Right renal cortex interstitium (tissue), 3 donors: ENCODE results near the gene OPTC. TPM values are rescaled to one million over a fixed set of nuclear protein-coding genes. Genes with fewer than 3 reads are reported as not detected.
"Not testable (repeated sequence)": the region's sequence is repeated elsewhere in the genome, so short reads cannot be mapped to it uniquely, and the experiment has no call there.

ENCODE experiments used
- DNase-seq, 3 donors: peaks; one replicate each; pipeline ENCODE4 v3.0.0-alpha.2; 2013; ENCODE audit warnings: low read depth in 3 of 3, low spot score in 2 of 3
- polyA plus RNA-seq, 3 donors: library from polyadenylated mRNA; unstranded; fragments of 120-200 nt; gene quantifications; one replicate each; pipeline ENCODE4 v1.2.1, GENCODE V29; 2013; ENCODE audit not compliant: insufficient read length in 3 of 3

OPTC gene
- not detected for polyA plus RNA-seq

GRCh38 chr1:203493901-203494300 lies at the start of gene OPTC:
Gene OPTC, plus strand, starts transcription at chr1:203494153. Its CDS starts 1,853 bp downstream, at chr1:203496006.
- no peak for DNase-seq

- DNase-seq, result no peak
Measured at GRCh38 chr1:203444171-203444576, 49.8 kb upstream of the OPTC start.

GRCh38 chr1:203447151-203447550 lies 46.8 kb upstream of the OPTC start:
- DNase-seq, result no peak

GRCh38 chr1:203447598-203447997 lies 46.4 kb upstream of the OPTC start:
- DNase-seq, result not testable (repeated sequence)

GRCh38 chr1:203448521-203449061 lies 45.4 kb upstream of the OPTC start:
- DNase-seq, result no peak

- no peak for DNase-seq
Measured at GRCh38 chr1:203450001-203450400, 44.0 kb upstream of the OPTC start.

- DNase-seq, result no peak
Measured at GRCh38 chr1:203450479-203451149, 43.3 kb upstream of the OPTC start.

- DNase-seq, result no peak
Measured at GRCh38 chr1:203451836-203452784, 41.8 kb upstream of the OPTC start.

- no peak for DNase-seq
Measured at GRCh38 chr1:203453016-203453415, 40.9 kb upstream of the OPTC start.

- DNase-seq, result no peak
Measured at GRCh38 chr1:203453616-203454015, 40.3 kb upstream of the OPTC start.

GRCh38 chr1:203454986-203455471 lies 38.9 kb upstream of the OPTC start:
- DNase-seq, result no peak

GRCh38 chr1:203455706-203456105 lies 38.2 kb upstream of the OPTC start:
- DNase-seq, result no peak

GRCh38 chr1:203456577-203456976 lies 37.4 kb upstream of the OPTC start:
- no peak for DNase-seq

- DNase-seq, result no peak
Measured at GRCh38 chr1:203458078-203458477, 35.9 kb upstream of the OPTC start.

- no peak for DNase-seq
Measured at GRCh38 chr1:203459671-203460201, 34.2 kb upstream of the OPTC start.

GRCh38 chr1:203461717-203462116 lies 32.2 kb upstream of the OPTC start:
- DNase-seq, result no peak

- DNase-seq, result no peak
Measured at GRCh38 chr1:203462143-203462542, 31.8 kb upstream of the OPTC start.

- DNase-seq, result no peak
Measured at GRCh38 chr1:203462878-203463277, 31.1 kb upstream of the OPTC start.

- no peak for DNase-seq
Measured at GRCh38 chr1:203463469-203464062, 30.4 kb upstream of the OPTC start.

GRCh38 chr1:203464226-203464625 lies 29.7 kb upstream of the OPTC start:
- no peak for DNase-seq

- DNase-seq, result no peak
Measured at GRCh38 chr1:203464743-203465142, 29.2 kb upstream of the OPTC start.
